ENCODE measurements around the gene PRKCB. TPM values are rescaled to one million over a fixed set of nuclear protein-coding genes. Genes with fewer than 3 reads are reported as not detected.
A peak's percentile ranks its signal among the peaks of the same experiment; 100 is the strongest.

Gene PRKCB
- polyA plus RNA-seq, 3 donors: 57.4 to 87.4 (median 75.5) TPM

GRCh38 chr16:23836078-23836403 lies 258 bp downstream of the PRKCB start:
- intact Hi-C loops (cut with micrococcal nuclease): loop anchor here (2.0 to 5.0 kb wide), 3 partner anchors 17 to 46 kb away; no protein-coding TSS in a partner anchor
- WGBS (ENCODE audit: insufficient coverage): under 1% methylated on average over 44 of the region's 45 CpGs
- peaks cover 3 to 6% (median 6%) of the 10 kb centered on the region in 3 donors for H3K27me3 Mint-ChIP-seq (ENCODE audit: low read depth in 3 of 3)

GRCh38 chr16:23836404-23837311 lies 875 bp downstream of the PRKCB start:
- Histone ChIP-seq H3K4me3 (replicated peaks in 1 of 3; ENCODE audit: low read depth in 2 of 3, low read length in 3 of 3) (peak overlapping the region; percentile 61 to 94 (median 91)), H4K20me1 (ENCODE audit: insufficient read depth, low read length) (peaks cover 52% of the 10 kb centered on the region), H3K9ac (ENCODE audit: insufficient read depth, low read length, poor library complexity, severe bottlenecking) (peak overlapping the region; percentile 79), H3K4me1 (ENCODE audit: control insufficient read depth in 1 of 2, insufficient read depth in 2 of 2, low read length in 2 of 2) (peaks cover 38 to 56% of the 10 kb centered on the region in 2 donors), H3K36me3 (replicated peaks in 1 of 2; ENCODE audit: control insufficient read depth in 1 of 2, insufficient read depth in 2 of 2, low read length in 2 of 2) (peaks cover 14 to 30% of the 10 kb centered on the region in 2 donors), H3K27ac (ENCODE audit: low read depth in 1 of 2, low read length in 2 of 2) (peak overlapping the region; percentile 38 to 76), H2AFZ (ENCODE audit: insufficient read depth, low read depth, low read length, poor library complexity, severe bottlenecking) (peak overlapping the region; percentile 79), H3K79me2 (ENCODE audit: insufficient read depth, low read length) (peaks cover 60% of the 10 kb centered on the region), H3K9me3 (replicated peaks in 1 of 2; ENCODE audit: control insufficient read depth in 1 of 2, insufficient read depth in 1 of 2, low read length in 2 of 2) (no peaks in the 10 kb centered on the region), H3K27me3 (ENCODE audit: control insufficient read depth in 2 of 2, insufficient read depth in 2 of 2, low read length in 2 of 2) (no peaks in the 10 kb centered on the region), H3K4me2 (replicated peaks; ENCODE audit: extremely low read depth, low read length, poor library complexity, severe bottlenecking) (peak overlapping the region; percentile 91)
- Mint-ChIP-seq H3K27me3 (ENCODE audit: low read depth in 3 of 3) (peaks cover 1 to 6% (median 6%) of the 10 kb centered on the region in 3 donors), H3K27ac (peak overlapping the region; percentile 84 to 95 (median 91)), H3K4me1 (peaks cover 53% of the 10 kb centered on the region), H3K4me3 (peak overlapping the region; percentile 99), H3K9me3 (no peaks in the 10 kb centered on the region), H3K36me3 (peaks cover 29 to 33% of the 10 kb centered on the region in 2 donors)
- peak; percentile 50 to 65 (median 63) for DNase-seq
- 0% methylated on average over 53 of the region's 63 CpGs for WGBS (ENCODE audit: insufficient coverage)
- intact Hi-C loops (cut with micrococcal nuclease): loop anchor here (2.0 to 5.0 kb wide), 3 partner anchors 16 to 46 kb away; no protein-coding TSS in a partner anchor
- TF ChIP-seq, protein P1, sequence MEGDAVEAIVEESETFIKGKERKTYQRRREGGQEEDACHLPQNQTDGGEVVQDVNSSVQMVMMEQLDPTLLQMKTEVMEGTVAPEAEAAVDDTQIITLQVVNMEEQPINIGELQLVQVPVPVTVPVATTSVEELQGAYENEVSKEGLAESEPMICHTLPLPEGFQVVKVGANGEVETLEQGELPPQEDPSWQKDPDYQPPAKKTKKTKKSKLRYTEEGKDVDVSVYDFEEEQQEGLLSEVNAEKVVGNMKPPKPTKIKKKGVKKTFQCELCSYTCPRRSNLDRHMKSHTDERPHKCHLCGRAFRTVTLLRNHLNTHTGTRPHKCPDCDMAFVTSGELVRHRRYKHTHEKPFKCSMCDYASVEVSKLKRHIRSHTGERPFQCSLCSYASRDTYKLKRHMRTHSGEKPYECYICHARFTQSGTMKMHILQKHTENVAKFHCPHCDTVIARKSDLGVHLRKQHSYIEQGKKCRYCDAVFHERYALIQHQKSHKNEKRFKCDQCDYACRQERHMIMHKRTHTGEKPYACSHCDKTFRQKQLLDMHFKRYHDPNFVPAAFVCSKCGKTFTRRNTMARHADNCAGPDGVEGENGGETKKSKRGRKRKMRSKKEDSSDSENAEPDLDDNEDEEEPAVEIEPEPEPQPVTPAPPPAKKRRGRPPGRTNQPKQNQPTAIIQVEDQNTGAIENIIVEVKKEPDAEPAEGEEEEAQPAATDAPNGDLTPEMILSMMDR (IDR thresholded peaks at IDR 0.05): peak; percentile 21

More at GRCh38 chr16:23836078-23836403, 258 bp downstream of the PRKCB start:
- peak overlapping the region; percentile 79 for H3K9ac ChIP-seq (ENCODE audit: insufficient read depth, low read length, poor library complexity, severe bottlenecking)
- Mint-ChIP-seq H3K4me3 (peak overlapping the region; percentile 99), H3K9me3 (peaks cover 0 to 4% (median 1%) of the 10 kb centered on the region in 7 donors), H3K4me1 (peaks cover 53% of the 10 kb centered on the region), H3K36me3 (peaks cover 29 to 32% of the 10 kb centered on the region in 2 donors), H3K27ac (peak overlapping the region in 2 of 7 donors; percentile 45 to 63)
- H4K20me1 ChIP-seq (ENCODE audit: insufficient read depth, low read length): peaks cover 46% of the 10 kb centered on the region
- DNase-seq: no peak
- H3K27me3 ChIP-seq (ENCODE audit: control insufficient read depth in 2 of 2, insufficient read depth in 2 of 2, low read length in 2 of 2): no peaks in the 10 kb centered on the region
- TF ChIP-seq, protein P1 (IDR thresholded peaks at IDR 0.05): no peak
- peak overlapping the region; percentile 38 to 76 for H3K27ac ChIP-seq (ENCODE audit: low read depth in 1 of 2, low read length in 2 of 2)
- peak overlapping the region; percentile 61 to 94 (median 91) for H3K4me3 ChIP-seq (replicated peaks in 1 of 3; ENCODE audit: low read depth in 2 of 3, low read length in 3 of 3)
- no peaks in the 10 kb centered on the region for H3K9me3 ChIP-seq (replicated peaks in 1 of 2; ENCODE audit: control insufficient read depth in 1 of 2, insufficient read depth in 1 of 2, low read length in 2 of 2)
- peaks cover 14 to 28% of the 10 kb centered on the region in 2 donors for H3K36me3 ChIP-seq (replicated peaks in 1 of 2; ENCODE audit: control insufficient read depth in 1 of 2, insufficient read depth in 2 of 2, low read length in 2 of 2)
- H3K79me2 ChIP-seq (ENCODE audit: insufficient read depth, low read length): peaks cover 54% of the 10 kb centered on the region
- peak overlapping the region; percentile 79 for H2AFZ ChIP-seq (ENCODE audit: insufficient read depth, low read depth, low read length, poor library complexity, severe bottlenecking)
- peak overlapping the region; percentile 91 for H3K4me2 ChIP-seq (replicated peaks; ENCODE audit: extremely low read depth, low read length, poor library complexity, severe bottlenecking)
- peaks cover 38 to 50% of the 10 kb centered on the region in 2 donors for H3K4me1 ChIP-seq (ENCODE audit: control insufficient read depth in 1 of 2, insufficient read depth in 2 of 2, low read length in 2 of 2)

All from CD14-positive monocyte (primary cell).